Pancreas (tissue), 10 donors: ENCODE measurements around the gene S100A8. TPM values are rescaled to one million over a fixed set of nuclear protein-coding genes. Genes with fewer than 3 reads are reported as not detected.

Experiments
- ATAC-seq, 4 donors: fragments of 200-7000 bp; cut with Tn5 transposase; one replicate each; pipeline versions ENCODE4 v1.8.0 to v1.9.1; 2020; ENCODE audit warnings: mild to moderate bottlenecking in 4 of 4, moderate library complexity in 4 of 4
- DNase-seq, 6 donors: peaks; one replicate each; pipeline ENCODE4 v3.0.0-alpha.2; 2020
- FAIRE-seq: peaks from 2 replicates; lab custom pipeline; 2012; peaks lifted over from hg19 to GRCh38; lab: Jason Lieb, UNC
- H3K27ac ChIP-seq, 4 donors: fragments of 200-600 bp; sonication (generic); 1 replicate in 3 of 4; 2 replicates in 1 of 4; pipeline versions ENCODE4 v1.5.0 to v1.8.0; 2020
- H3K27me3 ChIP-seq, 4 donors: fragments of 200-600 bp; one replicate each; pipeline ENCODE4 v1.8.0; 2021
- H3K36me3 ChIP-seq, 3 donors: fragments of 200-600 bp; sonication (generic) in 1 of 3; one replicate each; pipeline versions ENCODE4 v1.5.0 to v1.8.0; 2020 to 2021
- H3K4me1 ChIP-seq, 3 donors: fragments of 200-600 bp; one replicate each; pipeline ENCODE4 v1.8.0; 2021
- H3K4me3 ChIP-seq, 4 donors: fragments of 200-600 bp; sonication (generic) in 2 of 4; one replicate each; pipeline versions ENCODE4 v1.5.0 to v1.8.0; 2020 to 2021
- H3K9me3 ChIP-seq, 4 donors: fragments of 200-600 bp; one replicate each; pipeline ENCODE4 v1.8.0; 2021
- CTCF ChIP-seq, 4 donors: fragments of 200-600 bp; sonication (generic) in 3 of 4; IDR thresholded peaks; one replicate each; pipeline versions ENCODE4 v1.5.0 to v1.8.0; 2021; ENCODE audit warnings: antibody characterized with exemption in 4 of 4
- WGBS, 2 donors: extraction: QIAGEN DNeasy Blood & Tissue Kit; methylation state at CpG; one replicate each; pipeline ENCODE4 v1.1.7; 2013; 5-methylcytosine and 5-hydroxymethylcytosine counted together
- intact Hi-C, 3 donors: fragments of 100-400 bp; cut with DNase I; formaldehyde crosslinking; loops; one replicate each; pipeline versions ENCODE4 v1.11.1 to v1.14.2; 2022
- polyA plus RNA-seq, 2 donors: library from polyadenylated mRNA; stranded (reverse); fragments of 200-250 nt; gene quantifications; one replicate each; pipeline ENCODE4 v1.2.3, GENCODE V29; 2013
- total RNA-seq, 6 donors: library from RNA; stranded (reverse); fragmentation: NEBNext Ultra II Directional in 4 of 6; extraction: Animal tissue kit (Norgen Biotek cat#: 25700) in 4 of 6; gene quantifications; one replicate each; pipeline versions ENCODE4 v1.2.1 to v1.2.4, GENCODE V29; 2021 to 2023
- donor health status: healthy with polysubstance abuse.
- donor health status: DM: no; HTN: no; CAD: no; lungs with moderate emphysema.
- donor health status: DM: no; HTN: no; CAD: no.
- donor health status: control.
- donor health status: control.
- donor health status: Bipolar disorder and iron deficiency.
- donor health status: DM: yes; HTN: yes; CAD: no.
- donor health status: DM: no; HTN: no; CAD: no.
- donor health status: DM: no; HTN: no; CAD: no.
- donor health status: DM: yes; HTN: yes; CAD: no.

Gene S100A8
- total and polyA plus RNA-seq, 8 donors: 2.0 to 41.9 (median 19.7) TPM

GRCh38 chr1:153363641-153364040 is 27.2 kb downstream of the S100A8 start:
- H3K36me3 ChIP-seq: no peaks in the 10 kb centered on the region
- no peaks in the 10 kb centered on the region for H3K4me1 ChIP-seq
- ATAC-seq (no peak), FAIRE-seq (no peak), DNase-seq (no peak)
- no peak for TF ChIP-seq CTCF (IDR thresholded peaks at IDR 0.05)
- intact Hi-C loops: no loop called here
- 56 to 57% methylated on average over 3 of the region's 3 CpGs for WGBS, 2 donors
- no peak overlapping the region for H3K4me3 ChIP-seq
- no peaks in the 10 kb centered on the region for H3K9me3 ChIP-seq
- no peak overlapping the region for H3K27ac ChIP-seq
- H3K27me3 ChIP-seq: no peaks in the 10 kb centered on the region

GRCh38 chr1:153362187-153362775 is 28.6 kb downstream of the S100A8 start:
- Histone ChIP-seq H3K36me3 (no peaks in the 10 kb centered on the region), H3K4me1 (no peaks in the 10 kb centered on the region), H3K9me3 (no peaks in the 10 kb centered on the region), H3K27ac (no peak overlapping the region), H3K4me3 (no peak overlapping the region), H3K27me3 (no peaks in the 10 kb centered on the region)
- ATAC-seq (no peak), DNase-seq (no peak), FAIRE-seq (no peak)
- intact Hi-C loops: no loop called here
- 82 to 87% methylated on average over 3 of the region's 3 CpGs for WGBS, 2 donors
- TF ChIP-seq CTCF (IDR thresholded peaks at IDR 0.05): no peak

GRCh38 chr1:153361480-153362109 is 29.3 kb downstream of the S100A8 start:
- DNase-seq (no peak), FAIRE-seq (no peak), ATAC-seq (no peak)
- H3K27ac ChIP-seq: no peak overlapping the region
- no peak overlapping the region for H3K4me3 ChIP-seq
- intact Hi-C loops: no loop called here
- WGBS, 2 donors: 74 to 84% methylated on average over 4 of the region's 4 CpGs
- no peaks in the 10 kb centered on the region for H3K27me3 ChIP-seq
- no peaks in the 10 kb centered on the region for H3K36me3 ChIP-seq
- no peak for TF ChIP-seq CTCF (IDR thresholded peaks at IDR 0.05)
- no peaks in the 10 kb centered on the region for H3K4me1 ChIP-seq
- H3K9me3 ChIP-seq: no peaks in the 10 kb centered on the region

GRCh38 chr1:153360592-153361479 is 30.0 kb downstream of the S100A8 start:
- no peak for ATAC-seq

More at GRCh38 chr1:153360592-153361479, 30.0 kb downstream of the S100A8 start:
- H3K4me1 ChIP-seq: no peaks in the 10 kb centered on the region
- FAIRE-seq: no peak
- TF ChIP-seq CTCF (IDR thresholded peaks at IDR 0.05): no peak
- no peak overlapping the region for H3K4me3 ChIP-seq
- WGBS, 2 donors: 78 to 86% methylated on average over 11 of the region's 11 CpGs
- H3K9me3 ChIP-seq: no peaks in the 10 kb centered on the region
- H3K27me3 ChIP-seq: no peaks in the 10 kb centered on the region
- H3K27ac ChIP-seq: no peak overlapping the region
- intact Hi-C loops: no loop called here
- H3K36me3 ChIP-seq: no peaks in the 10 kb centered on the region
- DNase-seq: no peak
